ENCODE measurements around the gene APOA1.
"Not testable (repeated sequence)": the region's sequence is repeated elsewhere in the genome, so short reads cannot be mapped to it uniquely, and the experiment has no call there.

The APOA1 gene

DNA sequence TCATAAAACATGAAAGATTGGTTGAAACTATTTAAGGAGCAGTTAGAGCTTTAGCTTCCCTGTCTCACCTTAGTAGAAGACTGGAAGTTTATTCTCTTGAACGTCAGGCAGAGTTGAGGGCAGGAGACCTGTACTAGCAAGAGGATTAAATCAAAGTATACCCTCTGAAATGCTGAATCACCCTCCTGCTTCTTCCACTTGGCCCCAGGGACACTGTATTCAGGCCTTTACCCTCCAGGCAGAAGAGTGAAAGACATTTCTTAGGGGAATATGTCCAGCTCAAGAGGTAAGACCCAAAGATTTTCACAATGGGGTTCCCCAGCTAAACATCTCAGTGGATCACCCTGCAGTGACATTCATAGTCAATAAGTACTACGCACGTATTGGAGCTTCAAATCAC lies 26.2 kb downstream of the APOA1 start:
- POLR2A ChIA-PET: interaction anchor here (0.8 kb wide), 1 partner anchor 18 kb away, joined by 3 read pairs; the partner anchor contains the start of gene APOC3
- CTCF ChIA-PET: no interaction called here
- TF ChIP-seq ARNT (IDR thresholded peaks at IDR 0.05): no peak
- TF ChIP-seq L3MBTL2 (conservative IDR thresholded peaks at IDR 0.05): no peak
- TF ChIP-seq NFRKB (IDR thresholded peaks at IDR 0.05): no peak
- no peak for TF ChIP-seq BHLHE40 (IDR thresholded peaks at IDR 0.05; ENCODE audit: borderline replicate concordance)
- TF ChIP-seq FOXA1 (IDR thresholded peaks at IDR 0.05): no peak
- no peak for TF ChIP-seq PKNOX1 (IDR thresholded peaks at IDR 0.05)
- TF ChIP-seq ZNF384 (IDR thresholded peaks at IDR 0.05): no peak
- TF ChIP-seq SP1 (IDR thresholded peaks at IDR 0.05): no peak
- TF ChIP-seq TARDBP (IDR thresholded peaks at IDR 0.05): no peak

GRCh38 chr11:116808262-116809175 lies 28.9 kb downstream of the APOA1 start:
- ChIA-PET POLR2A (no interaction called here), CTCF (interaction anchor here (0.6 kb wide), 1 partner anchor 32 kb away, joined by 3 read pairs; no protein-coding TSS in a partner anchor)
- DNase-seq (ENCODE audit: extremely low spot score): no peak
- TF ChIP-seq FOXM1 (IDR thresholded peaks at IDR 0.05; ENCODE audit: borderline replicate concordance) (no peak), HDGF (IDR thresholded peaks at IDR 0.05; ENCODE audit: borderline replicate concordance) (no peak), FOXK2 (IDR thresholded peaks at IDR 0.05) (no peak), FOXA1 (IDR thresholded peaks at IDR 0.05) (no peak), L3MBTL2 (conservative IDR thresholded peaks at IDR 0.05) (no peak), PKNOX1 (IDR thresholded peaks at IDR 0.05) (no peak), CTBP1 (IDR thresholded peaks at IDR 0.05; ENCODE audit: borderline replicate concordance) (no peak), ELF4 (IDR thresholded peaks at IDR 0.05) (no peak), SP1 (IDR thresholded peaks at IDR 0.05) (no peak), ARNT (IDR thresholded peaks at IDR 0.05) (no peak), LEF1 (IDR thresholded peaks at IDR 0.05; ENCODE audit: borderline replicate concordance) (no peak), BHLHE40 (IDR thresholded peaks at IDR 0.05; ENCODE audit: borderline replicate concordance) (no peak), SUZ12 (IDR thresholded peaks at IDR 0.05) (no peak), TARDBP (IDR thresholded peaks at IDR 0.05) (no peak), ZNF384 (IDR thresholded peaks at IDR 0.05) (no peak), NFRKB (IDR thresholded peaks at IDR 0.05) (no peak)

More for the DNA sequence above, 26.2 kb downstream of the APOA1 start:
- no peak for DNase-seq (ENCODE audit: extremely low spot score)

DNA sequence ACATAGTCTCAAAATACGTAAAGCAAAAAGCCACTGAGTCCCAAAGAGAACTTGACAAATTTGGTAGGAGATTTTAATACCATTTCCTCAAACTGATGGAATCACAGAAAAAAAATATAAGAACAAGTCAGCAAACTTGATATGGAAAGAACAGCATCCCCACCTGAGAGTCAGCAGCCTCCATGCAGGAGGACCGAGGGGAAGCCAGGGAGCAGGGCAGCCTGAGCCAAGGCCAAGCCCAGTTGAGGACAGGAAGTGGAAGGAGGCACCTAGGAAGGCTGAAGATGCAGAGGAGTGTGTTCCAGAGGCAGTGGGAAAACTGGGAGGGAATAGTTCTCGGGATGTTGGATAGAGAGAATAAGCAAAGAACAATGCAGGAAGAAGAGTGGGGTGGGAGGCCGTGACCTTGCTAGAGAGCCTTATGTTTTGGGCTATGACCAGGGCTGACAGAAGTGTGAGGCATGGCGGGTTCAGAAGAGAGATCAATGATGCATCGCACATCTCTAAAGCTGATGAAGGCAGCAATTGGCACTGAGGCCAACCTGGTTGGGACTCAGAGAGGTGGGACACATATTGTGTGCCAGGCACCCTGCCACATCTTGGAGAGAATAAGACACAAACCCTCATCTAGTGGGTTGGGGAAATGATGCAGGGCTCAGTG lies 29.7 kb downstream of the APOA1 start:
- ChIA-PET POLR2A (no interaction called here), CTCF (no interaction called here)
- no peak for TF ChIP-seq PKNOX1 (IDR thresholded peaks at IDR 0.05)
- TF ChIP-seq TARDBP (IDR thresholded peaks at IDR 0.05): no peak
- TF ChIP-seq SP1 (IDR thresholded peaks at IDR 0.05): no peak
- no peak for TF ChIP-seq FOXM1 (IDR thresholded peaks at IDR 0.05; ENCODE audit: borderline replicate concordance)
- no peak for TF ChIP-seq SUZ12 (IDR thresholded peaks at IDR 0.05)
- TF ChIP-seq HDGF (IDR thresholded peaks at IDR 0.05; ENCODE audit: borderline replicate concordance): no peak
- TF ChIP-seq NFRKB (IDR thresholded peaks at IDR 0.05): no peak
- no peak for TF ChIP-seq LEF1 (IDR thresholded peaks at IDR 0.05; ENCODE audit: borderline replicate concordance)
- TF ChIP-seq ARNT (IDR thresholded peaks at IDR 0.05): no peak
- no peak for TF ChIP-seq CTBP1 (IDR thresholded peaks at IDR 0.05; ENCODE audit: borderline replicate concordance)
- no peak for TF ChIP-seq ELF4 (IDR thresholded peaks at IDR 0.05)
- no peak for TF ChIP-seq BHLHE40 (IDR thresholded peaks at IDR 0.05; ENCODE audit: borderline replicate concordance)
- no peak for TF ChIP-seq FOXK2 (IDR thresholded peaks at IDR 0.05)
- no peak for TF ChIP-seq FOXA1 (IDR thresholded peaks at IDR 0.05)
- TF ChIP-seq ZNF384 (IDR thresholded peaks at IDR 0.05): no peak
- TF ChIP-seq L3MBTL2 (conservative IDR thresholded peaks at IDR 0.05): no peak
- DNase-seq (ENCODE audit: extremely low spot score): no peak

- TF ChIP-seq L3MBTL2 (conservative IDR thresholded peaks at IDR 0.05): no peak
- TF ChIP-seq PKNOX1 (IDR thresholded peaks at IDR 0.05): no peak
- TF ChIP-seq NFRKB (IDR thresholded peaks at IDR 0.05): no peak
- TF ChIP-seq ARNT (IDR thresholded peaks at IDR 0.05): no peak
- no peak for TF ChIP-seq LEF1 (IDR thresholded peaks at IDR 0.05; ENCODE audit: borderline replicate concordance)
- no peak for TF ChIP-seq HDGF (IDR thresholded peaks at IDR 0.05; ENCODE audit: borderline replicate concordance)
- no peak for TF ChIP-seq FOXM1 (IDR thresholded peaks at IDR 0.05; ENCODE audit: borderline replicate concordance)
- TF ChIP-seq CTBP1 (IDR thresholded peaks at IDR 0.05; ENCODE audit: borderline replicate concordance): no peak
- TF ChIP-seq BHLHE40 (IDR thresholded peaks at IDR 0.05; ENCODE audit: borderline replicate concordance): no peak
- DNase-seq (ENCODE audit: extremely low spot score): no peak
- POLR2A ChIA-PET: no interaction called here
- CTCF ChIA-PET: interaction anchor here (1.1 kb wide), 1 partner anchor 13 kb away, joined by 4 read pairs; the partner anchor contains the start of gene APOA5
These were observed 33.4 kb downstream of the APOA1 start for GRCh38 chr11:116804001-116804400.

DNA sequence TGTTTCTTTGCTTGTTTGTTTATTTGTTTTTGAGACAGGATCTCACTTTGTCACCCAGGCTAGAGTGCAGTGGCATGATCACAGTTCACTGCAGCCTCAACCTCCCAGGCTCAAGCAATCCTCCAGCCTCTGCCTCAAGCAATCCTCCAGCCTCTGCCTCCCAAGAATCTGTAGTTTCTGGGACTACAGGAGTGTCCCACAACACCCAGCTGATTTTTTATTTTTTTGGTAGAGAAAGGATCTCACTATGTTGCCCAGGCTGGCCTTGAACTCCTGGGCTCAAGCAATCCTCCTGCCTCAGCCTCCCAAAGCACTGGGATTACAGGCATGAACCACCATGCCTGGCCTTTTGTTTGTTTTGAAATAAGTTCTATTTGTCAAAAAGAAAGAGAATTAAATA lies 35.8 kb downstream of the APOA1 start:
- POLR2A ChIA-PET; DNase-seq (ENCODE audit: extremely low spot score); CTCF ChIA-PET: not testable (repeated sequence)

All from HEK293T (cell line).